Activated T-cell treated with anti-CD3 and anti-CD28 coated beads for 24 hours (primary cell): ENCODE results near the gene MPZL2.

Experiments used
- DNase-seq: peaks from one replicate; pipeline ENCODE4 v3.0.0-alpha.2; 2020; ENCODE audit warnings: low read depth

Gene MPZL2

DNA sequence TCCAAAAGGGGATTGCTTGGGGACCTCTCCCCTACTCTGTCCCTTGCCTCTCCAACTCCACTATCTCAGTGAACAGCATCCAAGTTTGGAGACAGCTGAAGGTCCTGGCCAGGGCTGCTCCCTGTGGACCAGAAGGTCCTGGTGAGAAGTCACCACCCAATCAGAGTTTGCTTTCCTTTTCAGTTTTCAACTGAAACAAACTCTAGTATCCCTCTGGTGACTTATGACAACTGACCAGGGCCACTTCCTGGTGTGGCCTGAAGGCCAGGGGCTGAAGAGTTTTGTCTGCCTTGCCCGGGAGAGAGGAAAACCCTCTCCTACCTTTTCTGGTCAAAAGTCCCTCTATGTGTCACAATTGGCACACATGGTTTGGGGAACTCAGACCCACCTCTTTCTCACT, 44.4 kb downstream of the MPZL2 start:
- DNase-seq = no peak

DNA sequence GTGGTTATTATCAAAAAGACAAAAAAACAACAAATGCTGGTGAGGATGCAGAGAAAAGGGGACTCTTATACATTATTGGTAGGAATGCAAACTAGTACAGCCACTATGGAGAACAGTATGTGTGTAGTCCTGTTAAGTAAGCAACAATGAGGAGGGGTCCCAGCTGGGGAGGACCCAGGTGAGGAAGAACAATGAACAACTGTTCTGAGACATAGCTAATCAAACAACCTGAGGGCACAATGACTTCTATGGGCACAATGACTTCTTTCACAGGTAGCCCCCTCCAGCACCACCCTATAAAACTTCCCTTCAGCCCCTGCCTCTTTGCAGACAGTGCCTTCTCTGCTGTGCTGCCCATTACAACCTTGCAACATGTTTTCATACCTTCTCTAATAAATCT, 44.9 kb downstream of the MPZL2 start:
- DNase-seq = no peak

DNA sequence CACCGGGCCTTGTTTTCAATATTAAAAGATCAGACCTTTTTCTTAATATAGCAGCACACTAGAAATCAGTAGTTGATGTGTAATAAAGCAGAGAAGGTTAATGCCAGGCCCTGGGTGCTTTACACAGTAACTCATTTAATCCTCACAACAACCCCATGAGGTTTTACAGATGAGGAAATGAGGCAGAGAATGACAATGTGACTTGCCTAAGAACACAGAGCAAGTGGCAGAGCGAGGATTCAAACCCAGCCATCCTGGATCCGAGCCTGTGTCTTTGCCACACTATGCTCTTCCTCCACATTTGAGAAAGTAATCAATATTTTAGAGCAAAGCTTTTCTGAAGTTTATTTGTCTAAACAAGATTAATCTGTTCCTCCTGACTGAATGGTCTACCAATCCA, 46.5 kb downstream of the MPZL2 start:
- DNase-seq = no peak

DNA sequence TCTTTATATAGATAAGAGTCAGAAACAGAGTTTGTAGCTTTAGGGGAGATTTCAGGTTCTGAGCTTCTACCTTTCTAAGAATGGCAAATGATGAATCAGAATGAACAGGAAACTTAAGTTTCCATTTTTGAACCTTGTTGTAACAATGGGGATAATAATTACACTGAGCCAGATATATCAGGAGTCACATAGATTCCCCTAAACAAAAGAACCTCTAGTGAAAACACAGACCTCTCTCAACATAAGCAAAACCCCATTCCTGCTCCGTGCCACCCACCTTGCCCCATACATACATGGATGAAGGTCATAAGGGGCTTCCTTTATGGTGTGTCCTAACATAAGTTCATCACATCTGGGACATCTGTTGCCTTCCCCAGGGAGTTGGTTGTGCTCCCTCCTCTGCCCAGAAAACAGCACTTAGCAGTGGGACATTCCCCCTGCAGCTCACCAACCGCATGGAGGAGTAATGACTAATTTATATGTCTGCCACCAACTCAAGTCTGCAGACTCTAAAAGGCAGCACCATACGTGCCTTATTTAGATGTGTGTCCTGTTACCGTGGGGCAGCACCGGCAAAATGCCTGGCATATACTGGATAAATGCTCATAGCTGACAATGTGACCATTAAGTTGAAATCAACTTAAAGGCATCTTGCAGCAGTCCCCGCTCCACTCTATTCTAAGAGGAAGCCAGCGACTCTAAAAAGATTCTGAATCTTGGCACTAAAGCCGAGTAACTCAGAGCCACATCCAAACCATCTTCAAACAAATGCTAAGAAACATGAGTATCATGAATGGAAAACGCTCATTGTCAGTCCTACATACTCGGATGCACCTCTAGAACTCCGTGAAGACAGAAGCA, 47.2 kb downstream of the MPZL2 start:
- peak; percentile 56 for DNase-seq

DNA sequence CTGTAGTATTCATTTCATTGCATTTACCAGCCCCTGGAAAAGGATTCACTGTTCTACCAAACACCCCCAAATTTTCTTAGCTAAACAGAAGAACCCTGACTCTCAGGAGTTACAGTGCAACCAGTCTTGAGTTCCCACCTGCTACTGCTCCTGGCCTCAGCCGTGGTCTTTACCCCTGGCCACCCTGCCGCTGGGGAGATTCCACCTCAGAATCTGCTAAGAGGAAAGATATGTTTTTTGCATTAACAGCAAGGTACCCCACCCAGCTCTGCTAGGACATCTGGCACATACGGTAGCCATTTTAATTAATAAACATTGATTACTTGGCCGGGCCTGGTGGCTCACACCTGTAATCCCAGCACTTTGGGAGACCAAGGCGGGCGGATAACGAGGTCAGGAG, 48.3 kb downstream of the MPZL2 start:
- DNase-seq = no peak

DNA sequence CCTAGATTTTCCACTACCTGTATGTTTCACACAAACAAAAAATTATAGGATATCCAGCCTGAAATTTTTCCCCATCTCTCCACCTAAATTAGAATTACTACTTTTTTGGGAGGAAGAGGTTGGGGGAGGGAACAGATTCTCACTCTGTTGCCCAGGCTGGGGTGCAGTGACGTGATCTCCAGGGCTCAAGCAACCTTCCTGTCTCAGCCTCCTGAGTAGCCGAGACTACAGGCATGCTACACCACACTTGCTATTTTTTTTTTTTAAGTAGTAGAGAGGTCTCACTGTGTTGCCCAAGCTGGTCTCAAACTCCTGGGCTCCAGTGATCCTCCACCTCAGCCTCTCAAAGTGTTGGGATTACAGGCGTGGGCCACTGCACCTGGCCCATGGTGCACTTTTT, 48.8 kb downstream of the MPZL2 start:
- no peak for DNase-seq

DNA sequence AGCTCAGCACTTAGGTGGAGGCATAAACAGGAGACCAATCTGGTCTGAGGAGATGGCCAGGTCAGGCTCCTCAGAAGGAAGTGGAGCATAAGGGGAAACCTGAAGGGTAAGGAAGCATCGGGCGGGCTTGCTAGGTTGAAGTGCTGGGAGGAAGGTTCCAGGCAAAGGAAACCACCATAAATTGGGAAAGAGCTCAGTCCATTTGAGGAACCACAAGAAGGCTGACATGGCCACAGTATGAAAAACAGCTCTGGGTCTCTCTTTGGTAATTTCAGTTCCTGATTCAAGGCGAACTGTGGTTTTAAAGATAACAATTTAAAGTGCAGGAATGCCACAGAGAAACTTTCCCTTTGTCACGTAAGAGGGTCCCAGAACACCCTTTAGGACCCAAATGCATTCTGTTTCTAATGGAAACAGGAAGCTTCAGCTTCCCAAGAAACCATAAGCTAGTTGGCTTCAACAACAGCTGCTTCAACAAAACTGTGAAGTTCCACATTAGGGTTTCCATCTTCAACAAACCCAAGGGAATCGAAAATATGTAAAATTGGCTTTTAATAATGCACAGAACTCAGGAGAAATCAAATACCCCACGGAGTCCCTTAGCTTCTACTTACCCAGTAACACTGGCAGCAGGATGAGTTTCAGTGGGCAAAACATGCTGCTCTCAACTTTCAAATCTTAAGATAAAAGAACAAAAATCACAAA, 49.7 kb downstream of the MPZL2 start:
- DNase-seq = no peak

DNA sequence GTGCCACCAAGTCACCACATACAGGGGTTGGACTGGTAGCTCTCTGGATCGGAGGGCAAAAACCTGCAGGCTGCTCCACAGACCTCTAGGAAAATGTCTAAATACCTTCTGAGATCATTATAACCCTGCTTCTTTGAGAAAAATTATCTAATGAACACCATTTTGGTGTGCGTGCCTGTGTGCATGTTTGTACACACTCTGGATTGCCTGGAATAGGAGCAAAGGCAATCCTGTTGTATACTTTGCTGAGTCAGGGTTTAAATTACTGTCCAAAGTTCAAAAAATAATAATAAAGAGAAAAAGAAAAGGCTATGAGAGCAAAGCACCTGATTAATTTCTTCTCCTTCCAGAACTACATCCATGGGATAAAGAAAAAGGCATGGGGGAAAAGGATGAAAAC, 50.3 kb downstream of the MPZL2 start:
- no peak for DNase-seq

DNA sequence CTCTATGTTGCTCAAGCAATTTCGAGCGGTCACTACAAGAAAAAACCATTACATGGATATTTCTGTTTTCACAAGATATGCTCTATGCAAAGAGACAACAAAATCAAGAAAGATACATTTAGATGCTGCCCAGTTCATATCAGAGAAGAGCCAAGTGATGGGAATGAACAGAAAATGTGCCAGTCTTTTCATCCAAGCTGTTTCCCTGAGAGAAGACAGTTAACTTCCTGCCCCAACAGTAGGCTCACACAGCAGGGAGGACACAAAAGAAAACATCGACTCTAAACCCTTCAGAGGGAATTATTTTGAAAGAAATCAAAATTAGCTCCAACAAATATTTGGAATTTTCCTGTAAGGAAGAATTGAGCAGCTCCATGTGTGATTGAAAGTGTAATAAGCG, 50.9 kb downstream of the MPZL2 start:
- DNase-seq = no peak

DNA sequence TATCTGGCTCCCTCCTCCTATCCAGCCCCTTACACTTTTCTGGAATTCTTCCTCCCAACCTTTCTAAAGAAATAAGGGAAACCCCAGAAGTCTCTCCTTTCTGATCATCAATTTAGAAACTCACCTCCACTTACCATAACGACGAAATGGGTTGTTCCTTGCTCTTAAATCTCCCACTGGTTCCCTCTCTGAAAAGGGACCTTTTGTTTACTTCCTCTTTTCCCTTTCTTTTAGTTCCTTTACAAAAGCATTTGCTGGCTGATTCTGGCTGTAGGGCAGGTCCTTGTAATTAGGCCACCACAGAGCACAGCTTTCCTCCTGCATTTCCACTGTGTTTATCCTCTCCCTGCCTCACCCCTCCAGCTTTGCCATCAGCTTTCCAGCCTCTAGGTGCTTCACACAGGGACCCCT, 51.3 kb downstream of the MPZL2 start:
- DNase-seq = no peak

DNA sequence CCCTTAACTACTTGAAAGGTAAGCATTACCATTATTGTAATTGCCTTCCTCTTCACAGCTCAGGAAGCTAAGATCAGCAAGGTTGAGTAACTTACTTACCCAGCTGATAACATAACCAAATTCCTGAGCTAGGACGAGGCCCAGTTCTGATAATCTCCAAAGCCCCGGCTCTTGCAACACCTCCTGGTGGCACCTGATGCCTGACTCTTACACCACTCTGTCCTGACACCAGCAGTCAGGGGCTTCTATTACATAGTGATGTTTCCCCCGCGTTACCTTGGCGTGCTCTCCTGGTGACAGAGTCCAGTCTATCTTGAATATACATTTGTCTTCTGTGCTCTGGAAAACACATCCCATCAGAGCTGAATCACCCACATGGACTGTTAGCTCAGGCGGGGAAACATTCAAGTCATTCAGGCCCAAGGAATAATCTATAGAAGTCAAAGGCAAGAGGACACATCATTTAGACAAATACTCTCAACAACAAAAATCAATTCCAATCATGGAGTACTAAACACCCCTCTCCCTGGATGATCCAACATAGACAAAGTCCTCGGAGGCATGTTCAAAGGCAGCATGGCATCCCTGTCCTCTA, 51.9 kb downstream of the MPZL2 start:
- DNase-seq = no peak

DNA sequence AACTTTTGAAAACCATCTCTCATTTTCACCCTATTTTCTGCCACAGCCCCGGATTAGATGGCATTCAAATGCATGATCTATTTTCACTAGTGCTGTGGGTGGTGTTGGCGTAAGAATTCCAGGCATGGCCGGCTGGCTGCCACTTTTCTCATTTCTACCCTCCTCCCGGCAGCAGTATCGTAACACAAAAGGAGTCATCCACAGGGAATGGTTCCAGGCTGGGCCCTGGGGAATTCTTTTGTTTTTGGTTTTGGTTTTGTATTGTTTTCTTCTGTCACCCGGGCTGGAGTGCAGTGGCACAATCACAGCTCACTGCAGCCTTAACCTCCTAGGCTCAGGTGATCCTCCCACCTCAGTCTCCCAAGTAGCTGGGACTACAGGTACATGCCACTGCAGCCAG, 53.1 kb downstream of the MPZL2 start:
- DNase-seq = no peak

DNA sequence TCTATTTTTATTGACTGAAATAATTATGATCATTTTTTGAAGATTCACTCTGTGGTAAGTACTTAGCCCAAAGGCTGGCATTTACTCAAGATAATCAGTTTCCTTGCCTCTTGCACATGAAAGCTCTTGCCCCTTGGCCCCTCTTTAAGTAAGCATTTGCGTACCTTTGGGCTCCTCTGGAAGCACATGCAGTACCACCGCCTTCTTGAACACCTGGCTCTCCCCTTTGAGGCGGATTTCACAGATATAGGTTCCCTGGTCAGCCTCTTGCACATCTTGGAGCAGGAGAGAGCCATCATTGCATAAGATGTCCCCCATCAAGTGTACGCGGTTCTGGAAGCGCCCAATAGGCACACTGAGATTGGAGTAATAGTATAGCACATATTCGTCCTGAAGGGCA, 53.8 kb downstream of the MPZL2 start:
- no peak for DNase-seq

DNA sequence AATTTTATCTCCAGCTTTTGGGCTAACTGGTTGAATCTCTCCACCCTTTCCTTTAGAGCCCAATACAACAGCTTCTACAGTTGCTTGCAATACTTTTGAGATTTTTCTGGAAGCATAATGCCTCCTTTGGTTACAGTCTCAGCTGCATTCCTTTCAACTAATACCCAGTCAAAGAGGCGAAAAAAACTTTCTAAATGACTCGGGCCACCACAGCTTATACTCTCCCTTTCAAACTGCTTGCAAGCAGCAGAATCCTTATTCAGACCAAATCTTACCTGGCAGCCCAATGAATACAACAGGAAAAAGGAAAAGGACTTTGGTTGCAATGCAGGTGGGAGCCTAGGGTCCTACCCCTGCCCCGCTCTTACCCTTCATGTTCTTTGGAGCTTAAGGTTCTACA, 55.1 kb downstream of the MPZL2 start:
- DNase-seq = no peak

DNA sequence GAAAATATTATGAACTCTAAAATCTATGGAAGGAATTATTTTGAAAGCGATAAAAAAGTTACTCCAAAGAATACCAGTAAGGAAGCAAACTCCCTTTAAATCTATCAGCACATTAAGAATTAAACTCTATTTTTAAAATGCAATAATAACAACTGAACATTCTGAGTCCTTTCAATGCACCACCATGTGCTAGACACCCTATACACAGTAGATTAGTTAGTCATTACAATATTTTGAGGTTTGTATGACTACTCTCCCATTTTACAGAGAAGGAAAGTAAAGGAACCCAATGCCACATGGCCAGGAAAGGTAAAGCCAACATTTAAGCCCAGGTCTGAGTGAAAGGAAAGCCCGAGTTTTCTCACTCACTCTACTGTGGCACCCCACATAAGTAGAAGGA, 57.0 kb downstream of the MPZL2 start:
- no peak for DNase-seq

DNA sequence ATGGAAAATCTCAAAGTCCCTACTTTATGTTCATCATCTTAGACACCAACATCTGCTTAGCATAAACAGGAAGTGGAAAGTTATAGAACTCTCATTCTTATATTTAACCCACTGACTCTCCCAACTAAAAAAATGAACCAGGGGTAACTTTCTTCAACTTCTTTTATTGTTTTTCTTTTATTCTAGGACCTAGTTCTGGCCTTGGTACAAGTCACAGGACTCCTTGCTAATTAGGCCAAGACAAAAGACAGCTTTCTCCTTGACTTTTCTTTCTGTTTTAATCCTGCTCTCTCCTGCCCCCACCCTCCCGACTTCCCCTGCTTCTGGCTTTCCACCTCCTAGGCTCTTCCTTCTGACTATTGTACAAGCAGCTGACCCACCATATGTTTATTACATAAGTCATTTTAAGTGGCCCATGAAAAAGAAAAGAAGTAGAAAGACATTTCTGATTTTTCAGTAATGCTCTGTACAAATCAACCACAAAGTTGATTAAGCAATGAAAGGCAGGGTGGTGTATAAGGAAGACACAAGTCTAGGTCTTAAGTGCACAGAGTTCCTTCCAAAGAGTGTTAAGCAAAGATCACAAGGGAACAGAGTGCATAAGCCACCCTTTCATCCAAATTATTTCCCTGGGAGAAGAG, 57.6 kb downstream of the MPZL2 start:
- no peak for DNase-seq

DNA sequence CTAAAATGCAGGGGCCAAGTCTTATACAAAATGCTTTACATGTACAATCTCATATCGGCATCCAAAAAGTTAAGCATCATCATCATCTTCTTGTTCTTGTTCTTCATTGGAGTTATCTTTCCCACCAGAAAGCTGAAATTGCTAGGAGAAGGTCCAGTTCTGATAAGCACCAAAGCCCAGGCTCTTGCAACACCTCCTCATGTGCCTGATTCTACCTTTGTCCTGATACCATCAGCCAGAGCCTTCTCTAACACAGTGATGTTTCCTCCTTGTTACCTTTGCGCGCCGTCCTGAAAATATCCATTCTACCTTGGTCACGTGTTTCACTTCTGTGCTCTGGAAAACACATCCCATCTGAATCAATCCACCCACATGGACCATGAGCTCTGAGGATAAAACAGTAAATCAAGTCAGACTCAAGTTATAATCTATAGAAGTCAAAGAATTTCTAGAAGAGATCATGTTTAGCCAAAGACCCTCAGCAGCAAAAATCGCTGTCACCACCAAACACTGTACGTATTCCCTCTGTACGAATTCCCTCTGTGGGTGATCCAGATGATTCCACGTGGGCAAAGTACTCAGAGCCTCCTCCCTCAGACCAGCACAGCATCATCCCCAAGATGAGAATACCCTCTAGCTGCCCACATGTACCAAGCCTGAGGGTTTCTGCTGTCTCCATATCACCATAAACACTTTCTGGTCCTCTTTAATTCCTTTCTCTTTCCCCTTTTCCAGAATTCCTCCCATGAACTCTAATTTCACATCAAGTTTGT, 58.3 kb downstream of the MPZL2 start:
- DNase-seq = no peak
